Liver (tissue), 3 donors: Measurements from ENCODE around the gene NTM.

ENCODE experiments used
- EGR1 ChIP-seq, 2 donors: IDR thresholded peaks; 2 replicates each; pipeline ENCODE4 v1.6.1; 2016 to 2018; ENCODE audit warnings: antibody characterized with exemption in 2 of 2, low read depth in 2 of 2
- FOXA2 ChIP-seq: IDR thresholded peaks from 2 replicates; pipeline ENCODE4 v1.6.1; 2016; ENCODE audit warnings: antibody characterized with exemption
- HNF4A ChIP-seq, 2 donors: conservative IDR thresholded peaks; 2 replicates each; pipeline ENCODE4 v1.6.1; 2016; ENCODE audit warnings: antibody characterized with exemption in 2 of 2, mild to moderate bottlenecking in 2 of 2
- SP1 ChIP-seq: IDR thresholded peaks from 2 replicates; pipeline ENCODE4 v1.6.1; 2018; ENCODE audit warnings: antibody characterized with exemption, mild to moderate bottlenecking
- TF ChIP-seq, protein P1 (sequence below): fragments of 150-350 bp; IDR thresholded peaks from 2 replicates; pipeline ENCODE4 v1.5.1; 2017; ENCODE audit warnings: improper control_type of control experiment, low read depth, low read length; ENCODE audit not compliant: missing input control
- donor health status: healthy.
- donor health status: healthy.

DNA sequence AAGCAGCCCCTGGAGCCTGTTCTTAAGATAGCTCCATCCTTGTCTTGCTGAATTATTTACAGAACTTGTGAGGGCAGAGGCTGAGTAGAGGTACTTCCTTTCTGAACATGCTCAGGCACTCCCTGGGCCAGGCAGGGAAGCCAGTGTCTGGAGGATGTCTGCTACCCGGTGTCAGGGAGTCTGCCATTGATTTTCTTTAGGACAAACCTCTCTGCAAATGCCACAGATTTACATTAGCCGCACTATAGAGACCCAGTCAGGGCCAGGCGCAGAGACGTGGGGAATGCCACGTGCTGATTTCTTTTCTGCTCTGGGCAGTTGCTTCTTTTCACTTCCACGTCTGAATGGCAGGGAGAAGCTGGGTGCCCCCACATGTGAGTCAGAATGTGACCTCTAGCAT is 585.5 kb downstream of the NTM start:
- TF ChIP-seq, protein P1, sequence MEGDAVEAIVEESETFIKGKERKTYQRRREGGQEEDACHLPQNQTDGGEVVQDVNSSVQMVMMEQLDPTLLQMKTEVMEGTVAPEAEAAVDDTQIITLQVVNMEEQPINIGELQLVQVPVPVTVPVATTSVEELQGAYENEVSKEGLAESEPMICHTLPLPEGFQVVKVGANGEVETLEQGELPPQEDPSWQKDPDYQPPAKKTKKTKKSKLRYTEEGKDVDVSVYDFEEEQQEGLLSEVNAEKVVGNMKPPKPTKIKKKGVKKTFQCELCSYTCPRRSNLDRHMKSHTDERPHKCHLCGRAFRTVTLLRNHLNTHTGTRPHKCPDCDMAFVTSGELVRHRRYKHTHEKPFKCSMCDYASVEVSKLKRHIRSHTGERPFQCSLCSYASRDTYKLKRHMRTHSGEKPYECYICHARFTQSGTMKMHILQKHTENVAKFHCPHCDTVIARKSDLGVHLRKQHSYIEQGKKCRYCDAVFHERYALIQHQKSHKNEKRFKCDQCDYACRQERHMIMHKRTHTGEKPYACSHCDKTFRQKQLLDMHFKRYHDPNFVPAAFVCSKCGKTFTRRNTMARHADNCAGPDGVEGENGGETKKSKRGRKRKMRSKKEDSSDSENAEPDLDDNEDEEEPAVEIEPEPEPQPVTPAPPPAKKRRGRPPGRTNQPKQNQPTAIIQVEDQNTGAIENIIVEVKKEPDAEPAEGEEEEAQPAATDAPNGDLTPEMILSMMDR, result no peak
- TF ChIP-seq HNF4A (conservative IDR thresholded peaks at IDR 0.05), result no peak
- no peak for TF ChIP-seq SP1
- no peak for TF ChIP-seq EGR1 (IDR thresholded peaks at IDR 0.05; ENCODE audit: low read depth in 2 of 2)
- no peak for TF ChIP-seq FOXA2
